ENCODE data around the gene CAPN11.

DNA sequence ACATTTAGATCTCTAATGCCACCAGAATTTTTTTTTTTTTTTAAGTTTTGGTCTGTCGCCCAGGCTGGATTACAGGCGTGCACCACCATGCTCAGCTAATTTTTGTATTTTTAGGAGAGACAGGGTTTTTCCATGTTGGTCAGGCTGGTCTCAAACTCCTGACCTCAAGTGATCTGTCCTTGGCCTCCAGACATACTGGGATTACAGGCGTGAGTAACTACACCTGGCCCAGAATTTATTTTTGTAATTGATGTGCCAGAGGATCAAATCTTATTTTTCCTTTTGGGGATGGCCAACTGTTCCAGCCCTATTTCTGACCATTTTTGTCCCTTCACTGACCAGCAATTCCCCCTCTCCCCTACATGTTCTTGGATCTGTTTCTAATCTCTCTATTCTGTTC is 40.1 kb downstream of the CAPN11 start:
- TF ChIP-seq, protein P1, sequence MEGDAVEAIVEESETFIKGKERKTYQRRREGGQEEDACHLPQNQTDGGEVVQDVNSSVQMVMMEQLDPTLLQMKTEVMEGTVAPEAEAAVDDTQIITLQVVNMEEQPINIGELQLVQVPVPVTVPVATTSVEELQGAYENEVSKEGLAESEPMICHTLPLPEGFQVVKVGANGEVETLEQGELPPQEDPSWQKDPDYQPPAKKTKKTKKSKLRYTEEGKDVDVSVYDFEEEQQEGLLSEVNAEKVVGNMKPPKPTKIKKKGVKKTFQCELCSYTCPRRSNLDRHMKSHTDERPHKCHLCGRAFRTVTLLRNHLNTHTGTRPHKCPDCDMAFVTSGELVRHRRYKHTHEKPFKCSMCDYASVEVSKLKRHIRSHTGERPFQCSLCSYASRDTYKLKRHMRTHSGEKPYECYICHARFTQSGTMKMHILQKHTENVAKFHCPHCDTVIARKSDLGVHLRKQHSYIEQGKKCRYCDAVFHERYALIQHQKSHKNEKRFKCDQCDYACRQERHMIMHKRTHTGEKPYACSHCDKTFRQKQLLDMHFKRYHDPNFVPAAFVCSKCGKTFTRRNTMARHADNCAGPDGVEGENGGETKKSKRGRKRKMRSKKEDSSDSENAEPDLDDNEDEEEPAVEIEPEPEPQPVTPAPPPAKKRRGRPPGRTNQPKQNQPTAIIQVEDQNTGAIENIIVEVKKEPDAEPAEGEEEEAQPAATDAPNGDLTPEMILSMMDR (conservative IDR thresholded peaks at IDR 0.05 in 1 of 2, IDR thresholded peaks at IDR 0.05 in 1 of 2; ENCODE audit: low read depth in 1 of 2, low read length in 2 of 2): no peak
- TF ChIP-seq EZH2 (IDR thresholded peaks at IDR 0.05; ENCODE audit: low read length, missing control alignments): no peak

Measured in fibroblast of lung (primary cell).